Adrenal gland (tissue), 12 donors: ENCODE data around the gene SEH1L. TPM values are rescaled to one million over a fixed set of nuclear protein-coding genes. Genes with fewer than 3 reads are reported as not detected.

Source experiments
- DNase-seq, 7 donors: peaks; one replicate each; pipeline ENCODE4 v3.0.0-alpha.2; 2019 to 2020
- H3K27ac ChIP-seq, 5 donors: fragments of 200-600 bp; sonication (generic) in 4 of 5; 1 replicate in 3 of 5; 2 replicates in 2 of 5; pipeline versions ENCODE4 v1.5.1 to v1.8.0; 2016 to 2020; ENCODE audit warnings: mild to moderate bottlenecking in 1 of 5
- H3K27me3 ChIP-seq: fragments of 200-600 bp; 2 replicates; pipeline ENCODE4 v1.8.0; 2021
- H3K36me3 ChIP-seq, 2 donors: fragments of 200-600 bp; replicated peaks in 1 of 2; 1 replicate in 1 of 2; 2 replicates in 1 of 2; pipeline versions ENCODE4 v1.5.1 to v1.8.0; 2018 to 2022
- H3K4me1 ChIP-seq, 2 donors: fragments of 200-600 bp; replicated peaks in 1 of 2; 1 replicate in 1 of 2; 2 replicates in 1 of 2; pipeline versions ENCODE4 v1.5.1 to v1.8.0; 2018 to 2021
- H3K4me3 ChIP-seq, 4 donors: fragments of 200-600 bp; sonication (generic) in 3 of 4; one replicate each; pipeline ENCODE4 v1.5.1; 2016 to 2018
- H3K9me3 ChIP-seq, 3 donors: fragments of 200-600 bp; sonication (generic) in 1 of 3; replicated peaks in 1 of 3; 1 replicate in 2 of 3; 2 replicates in 1 of 3; pipeline versions ENCODE4 v1.5.1 to v1.8.0; 2016 to 2021
- CTCF ChIP-seq, 6 experiments: fragments of 450-650 bp in 4 of 6; fragments of 200-600 bp in 2 of 6; sonication (generic) in 1 of 6; IDR thresholded peaks; 1 replicate in 5 of 6; 2 replicates in 1 of 6; pipeline versions ENCODE4 v1.5.1 to v1.8.0; 2016 to 2021; ENCODE audit warnings: antibody characterized with exemption in 6 of 6, mild to moderate bottlenecking in 2 of 6, moderate library complexity in 1 of 6
- POLR2A ChIP-seq, 2 donors: fragments of 450-650 bp; IDR thresholded peaks; one replicate each; pipeline ENCODE4 v1.6.1; 2017; ENCODE audit warnings: antibody characterized with exemption in 2 of 2, mild to moderate bottlenecking in 2 of 2, moderate library complexity in 1 of 2
- WGBS, 4 donors: extraction: QIAGEN DNeasy Blood & Tissue Kit in 2 of 4; methylation state at CpG; one replicate each; pipeline versions ENCODE4 v1.1.5 to v1.1.7; 2013 to 2017; 5-methylcytosine and 5-hydroxymethylcytosine counted together
- intact Hi-C, 2 donors: fragments of 100-400 bp; cut with DNase I; formaldehyde crosslinking; loops; one replicate each; pipeline versions ENCODE4 v1.14.1 to v1.15.0; 2022 to 2023
- polyA plus RNA-seq, 3 donors: library from polyadenylated mRNA; stranded (reverse); fragments of 200-250 nt in 2 of 3; fragments of 350-450 nt in 1 of 3; fragmentation: Illumina TruSeq in 1 of 3; extraction: RNeasy Lipid Tissue Mini Kit (QIAGEN cat#74804) in 1 of 3; gene quantifications; one replicate each; pipeline ENCODE4 v1.2.3, GENCODE V29; 2013 to 2014
- total RNA-seq, 9 donors: library from RNA; depleted of rRNA in 4 of 9; stranded (reverse); fragments of >200 nt in 4 of 9; fragments of 120-200 nt in 1 of 9; fragmentation: NEBNext Ultra II Directional in 1 of 9; extraction: Animal tissue kit (Norgen Biotek cat#: 25700) in 1 of 9; gene quantifications; one replicate each; pipeline versions ENCODE4 v1.1.0 to v1.2.4, GENCODE V29; 2013 to 2023
- donor health status: healthy with polysubstance abuse.
- donor health status: Bipolar disorder and iron deficiency.
- donor health status: DM: yes; HTN: yes; CAD: no.
- donor health status: DM: no; HTN: no; CAD: no.
- donor health status: DM: no; HTN: no; CAD: no.
- donor health status: DM: yes; HTN: yes; CAD: no.

Gene SEH1L
- total and polyA plus RNA-seq, 12 donors = 6.8 to 44.5 (median 23.7) TPM

- Histone ChIP-seq H3K27ac (peak overlapping the region in 1 of 5 donors; percentile 16), H3K4me1 (no peaks in the 10 kb centered on the region), H3K36me3 (peaks cover 0 to 16% of the 10 kb centered on the region in 2 donors), H3K27me3 (no peaks in the 10 kb centered on the region), H3K4me3 (no peak overlapping the region), H3K9me3 (no peaks in the 10 kb centered on the region)
- intact Hi-C loops = no loop called here
- DNase-seq = no peak
- 79 to 90% (median 82%) methylated on average over 12 of the region's 12 CpGs for WGBS, 4 donors
- TF ChIP-seq CTCF (IDR thresholded peaks at IDR 0.05) = no peak
- no peak for TF ChIP-seq POLR2A (IDR thresholded peaks at IDR 0.05)
These were observed 58.9 kb downstream of the SEH1L start for GRCh38 chr18:13006531-13007247.

- WGBS, 4 donors = 39 to 72% (median 52%) methylated on average over 2 of the region's 2 CpGs
- Histone ChIP-seq H3K4me3 (no peak overlapping the region), H3K36me3 (peaks cover 0 to 16% of the 10 kb centered on the region in 2 donors), H3K9me3 (no peaks in the 10 kb centered on the region), H3K4me1 (no peaks in the 10 kb centered on the region), H3K27ac (no peak overlapping the region), H3K27me3 (no peaks in the 10 kb centered on the region)
- DNase-seq = no peak
- intact Hi-C loops = no loop called here
- TF ChIP-seq POLR2A (IDR thresholded peaks at IDR 0.05) (no peak), CTCF (IDR thresholded peaks at IDR 0.05) (no peak)
These were observed 59.4 kb downstream of the SEH1L start for GRCh38 chr18:13007248-13007560.

- no peaks in the 10 kb centered on the region for H3K9me3 ChIP-seq
- H3K4me3 ChIP-seq = no peak overlapping the region
- intact Hi-C loops = no loop called here
- no peaks in the 10 kb centered on the region for H3K4me1 ChIP-seq
- peaks cover 0 to 42% of the 10 kb centered on the region in 2 donors for H3K36me3 ChIP-seq
- no peaks in the 10 kb centered on the region for H3K27me3 ChIP-seq
- 93 to 96% (median 95%) methylated on average over 5 of the region's 5 CpGs for WGBS, 4 donors
- no peak overlapping the region for H3K27ac ChIP-seq
- no peak for DNase-seq
- TF ChIP-seq CTCF (IDR thresholded peaks at IDR 0.05) (no peak), POLR2A (IDR thresholded peaks at IDR 0.05) (no peak)
These were observed 63.9 kb downstream of the SEH1L start for GRCh38 chr18:13011719-13012118.

- Histone ChIP-seq H3K27ac (no peak overlapping the region), H3K9me3 (no peaks in the 10 kb centered on the region), H3K27me3 (no peaks in the 10 kb centered on the region), H3K4me1 (no peaks in the 10 kb centered on the region), H3K4me3 (no peak overlapping the region), H3K36me3 (peaks cover 0 to 41% of the 10 kb centered on the region in 2 donors)
- intact Hi-C loops = no loop called here
- no peak for DNase-seq
- no peak for TF ChIP-seq CTCF (IDR thresholded peaks at IDR 0.05)
- TF ChIP-seq POLR2A (IDR thresholded peaks at IDR 0.05) = no peak
- WGBS, 4 donors = 89 to 93% (median 91%) methylated on average over 2 of the region's 2 CpGs
These were observed 66.4 kb downstream of the SEH1L start for GRCh38 chr18:13014232-13014631.
